ENCODE data around the gene NPPC.

- TF ChIP-seq POLR2A (IDR thresholded peaks at IDR 0.05; ENCODE audit: low read length), result no peak
- TF ChIP-seq GATA1 (IDR thresholded peaks at IDR 0.05; ENCODE audit: low read depth, low read length), result no peak
Measured at GRCh38 chr2:231942180-231942579, 16.0 kb upstream of the NPPC start.

All from erythroblast (primary cell).